Spleen (tissue), 7 donors: ENCODE results near the gene SAMD8.
"Not testable (repeated sequence)": the region's sequence is repeated elsewhere in the genome, so short reads cannot be mapped to it uniquely, and the experiment has no call there.

Experiments
- CTCF ChIP-seq, 11 experiments: fragments of 200-600 bp in 7 of 11; fragments of 450-650 bp in 4 of 11; sonication (generic) in 4 of 11; IDR thresholded peaks in 8 of 11; conservative IDR thresholded peaks in 3 of 11; 1 replicate in 7 of 11; 2 replicates in 4 of 11; pipeline versions ENCODE4 v1.4.0 to v1.8.0; 2016 to 2021; ENCODE audit warnings: antibody characterized with exemption in 11 of 11, inconsistent platforms in 4 of 11, mild to moderate bottlenecking in 1 of 11
- POLR2A ChIP-seq, 3 donors: fragments of 450-650 bp; IDR thresholded peaks; one replicate each; pipeline ENCODE4 v1.5.1; 2017; ENCODE audit warnings: antibody characterized with exemption in 3 of 3, mild to moderate bottlenecking in 1 of 3
- donor health status: DM: no; HTN: no; CAD: no; lungs with moderate emphysema.
- donor health status: DM: no; HTN: no; CAD: no.
- donor health status: DM: no; HTN: no; CAD: no.

- TF ChIP-seq CTCF (IDR thresholded peaks at IDR 0.05 in 8 of 11, conservative IDR thresholded peaks at IDR 0.05 in 3 of 11); POLR2A (IDR thresholded peaks at IDR 0.05): not testable (repeated sequence)
These were observed 91.7 kb downstream of the SAMD8 start for GRCh38 chr10:75203046-75203620.
